Endothelial cell of umbilical vein (primary cell): ENCODE results near the gene KAZN. TPM values are rescaled to one million over a fixed set of nuclear protein-coding genes. Genes with fewer than 3 reads are reported as not detected.

Experiments
- BruUV-seq: library from RNA; stranded (reverse); fragments of 400-500 nt; replicated peaks from 2 replicates; lab custom pipeline; 2021; lab: Mats Ljungman, UMichigan
- CTCF ChIA-PET: fragments of 300-600, 350-600 bp; sonication (Branson Sonifier 250); formaldehyde crosslinking; loops from one replicate; lab custom pipeline; 2021; ENCODE audit warnings: antibody characterized with exemption, inconsistent platforms; lab: Charles Lee
- POLR2A ChIA-PET: fragments of 300-600, 350-600 bp; sonication (Branson Sonifier 250); formaldehyde crosslinking; loops from one replicate; lab custom pipeline; 2021; ENCODE audit warnings: antibody characterized with exemption, inconsistent platforms; lab: Charles Lee
- DNase-seq: peaks from one replicate; pipeline ENCODE4 v3.0.0-alpha.2; 2011; ENCODE audit warnings: low read depth, low spot score
- FAIRE-seq: peaks from 2 replicates; lab custom pipeline; 2011; peaks lifted over from hg19 to GRCh38; lab: Jason Lieb, UNC
- H2AFZ ChIP-seq: 2 replicates; pipeline ENCODE4 v1.6.0; 2012; ENCODE audit warnings: low read depth, low read length, control low read depth, inconsistent platforms
- H3K27ac ChIP-seq: 2 replicates; pipeline ENCODE4 v1.5.1; 2011; ENCODE audit warnings: low read depth, mild to moderate bottlenecking, control low read depth, low read length, moderate library complexity; ENCODE audit not compliant: insufficient read depth
- H3K27me3 ChIP-seq, 2 experiments: 2 replicates each; pipeline versions ENCODE4 v1.6.0 to v1.6.1; 2011; ENCODE audit warnings: low read length in 2 of 2, mixed read lengths in 1 of 2; ENCODE audit not compliant: control insufficient read depth in 2 of 2, insufficient read depth in 2 of 2
- H3K36me3 ChIP-seq, 2 experiments: 2 replicates in 1 of 2; 3 replicates in 1 of 2; pipeline ENCODE4 v1.5.1; 2011; ENCODE audit warnings: low read length in 2 of 2, mild to moderate bottlenecking in 1 of 2, moderate library complexity in 1 of 2; ENCODE audit not compliant: control insufficient read depth in 2 of 2, insufficient read depth in 2 of 2; ENCODE audit errors: extremely low read depth in 1 of 2
- H3K4me1 ChIP-seq: 3 replicates; pipeline ENCODE4 v1.5.1; 2011; ENCODE audit warnings: mild to moderate bottlenecking, low read length; ENCODE audit not compliant: control insufficient read depth, insufficient read depth; ENCODE audit errors: extremely low read depth
- H3K4me2 ChIP-seq: 2 replicates; pipeline ENCODE4 v1.6.1; 2011; ENCODE audit warnings: low read length, control low read depth, mixed read lengths; ENCODE audit not compliant: insufficient read depth
- H3K4me3 ChIP-seq, 3 experiments: fragments of 200-600 bp in 1 of 3; sonication (generic), shearing (Covaris generic) in 1 of 3; replicated peaks in 1 of 3; 2 replicates each; pipeline ENCODE4 v1.5.1; 2011 to 2016; ENCODE audit warnings: control low read depth in 3 of 3, low read length in 3 of 3, mild to moderate bottlenecking in 2 of 3, inconsistent platforms in 1 of 3, low read depth in 1 of 3, moderate library complexity in 1 of 3; ENCODE audit not compliant: insufficient read depth in 1 of 3
- H3K79me2 ChIP-seq: 2 replicates; pipeline ENCODE4 v1.6.0; 2012; ENCODE audit warnings: low read length, inconsistent platforms; ENCODE audit not compliant: control insufficient read depth, insufficient read depth
- H3K9ac ChIP-seq: replicated peaks from 2 replicates; pipeline ENCODE3; 2011; ENCODE audit warnings: low read length, control low read depth; ENCODE audit not compliant: insufficient read depth; ENCODE audit errors: extremely low read depth
- H3K9me1 ChIP-seq: replicated peaks from 3 replicates; pipeline ENCODE4 v1.6.0; 2011; ENCODE audit warnings: mild to moderate bottlenecking, low read length; ENCODE audit not compliant: control insufficient read depth, insufficient read depth; ENCODE audit errors: extremely low read depth
- H3K9me3 ChIP-seq: replicated peaks from 2 replicates; pipeline ENCODE4 v1.5.1; 2012; ENCODE audit warnings: low read length, inconsistent platforms; ENCODE audit not compliant: control insufficient read depth, insufficient read depth
- H4K20me1 ChIP-seq: replicated peaks from 2 replicates; pipeline ENCODE3; 2011; ENCODE audit warnings: mild to moderate bottlenecking, low read length; ENCODE audit not compliant: control insufficient read depth, insufficient read depth; ENCODE audit errors: extremely low read depth
- CTCF ChIP-seq, 2 donors: IDR thresholded peaks; 1 replicate in 1 of 2; 2 replicates in 1 of 2; pipeline ENCODE4 v1.5.1; 2011; ENCODE audit warnings: low read length in 2 of 2, mild to moderate bottlenecking in 2 of 2, moderate library complexity in 2 of 2, control low read depth in 1 of 2, inconsistent platforms in 1 of 2, low read depth in 1 of 2; ENCODE audit not compliant: insufficient read depth in 1 of 2; ENCODE audit errors: extremely low read depth in 1 of 2
- EZH2 ChIP-seq: IDR thresholded peaks from 2 replicates; pipeline ENCODE4 v1.6.1; 2012; ENCODE audit warnings: borderline replicate concordance, low read depth, mild to moderate bottlenecking, moderate library complexity, low read length, inconsistent platforms; ENCODE audit not compliant: severe bottlenecking
- FOS ChIP-seq: IDR thresholded peaks from 2 replicates; pipeline ENCODE4 v1.6.1; 2011; ENCODE audit warnings: mild to moderate bottlenecking, low read length, moderate library complexity, borderline replicate concordance; ENCODE audit not compliant: insufficient read depth
- GATA2 ChIP-seq: IDR thresholded peaks from 2 replicates; pipeline ENCODE4 v1.7.0; 2011; ENCODE audit warnings: low read depth, mild to moderate bottlenecking, moderate library complexity, mixed read lengths, low read length; ENCODE audit not compliant: insufficient read length, insufficient read depth
- JUN ChIP-seq: IDR thresholded peaks from 2 replicates; pipeline ENCODE4 v1.6.1; 2011; ENCODE audit warnings: borderline replicate concordance, low read depth; ENCODE audit not compliant: insufficient read length, insufficient read depth
- MAX ChIP-seq: IDR thresholded peaks from 2 replicates; pipeline ENCODE4 v1.6.1; 2011; ENCODE audit not compliant: insufficient read depth, insufficient read length
- MYC ChIP-seq: IDR thresholded peaks from one replicate; pipeline ENCODE4 v1.6.1; 2011; ENCODE audit warnings: mild to moderate bottlenecking, low read depth, low read length
- POLR2A ChIP-seq: IDR thresholded peaks from 2 replicates; pipeline ENCODE4 v1.6.1; 2012; ENCODE audit warnings: low read depth, mild to moderate bottlenecking, control low read depth, low read length
- POLR2AphosphoS5 ChIP-seq: IDR thresholded peaks from 2 replicates; pipeline ENCODE4 v1.6.1; 2012; ENCODE audit warnings: low read depth, mild to moderate bottlenecking, control low read depth, low read length, moderate library complexity; ENCODE audit not compliant: insufficient read depth
- dilution Hi-C: fragments of 300-500 bp; cut with MboI; formaldehyde crosslinking; loops from one replicate; pipeline ENCODE4 v1.15.0; 2019; ENCODE audit warnings: low sequenced_read_pairs; ENCODE audit not compliant: extremely low pct_ligation_motif_present
- intact Hi-C: fragments of 100-400 bp; cut with micrococcal nuclease; formaldehyde crosslinking; loops from one replicate; pipeline ENCODE4 v1.10.0; 2022
- polyA plus RNA-seq, 4 experiments: library from polyadenylated mRNA; depleted of rRNA in 3 of 4; stranded (reverse) in 3 of 4; unstranded in 1 of 4; fragments of >200 nt; gene quantifications; 2 replicates each; pipeline versions ENCODE4 v1.2.1 to v1.2.3, GENCODE V29; 2011 to 2012; ENCODE audit warnings: missing spikeins in 1 of 4
- total RNA-seq: library from RNA; stranded (reverse); gene quantifications from 2 replicates; pipeline ENCODE4 v1.2.3, GENCODE V29; 2021

The KAZN gene
- total and polyA plus RNA-seq, 2 donors (not counting 3 experiments of a cell fraction or from before 2014, with no cell fraction given) = 1.6 to 5.8 TPM

- peaks cover 2% of the 10 kb centered on the region for H3K9me3 ChIP-seq
- dilution Hi-C loops (no loop called here), intact Hi-C loops (no loop called here)
- POLR2A ChIA-PET = no interaction called here
- no peak overlapping the region for H3K9ac ChIP-seq
- H2AFZ ChIP-seq = no peak overlapping the region
- H3K36me3 ChIP-seq = no peaks in the 10 kb centered on the region
- TF ChIP-seq POLR2A = no peak
- BruUV-seq = no TSS peak
- FAIRE-seq (no peak), DNase-seq (no peak)
- H3K4me1 ChIP-seq = no peaks in the 10 kb centered on the region
- no peak overlapping the region for H3K4me3 ChIP-seq
- H3K27ac ChIP-seq = no peak overlapping the region
- CTCF ChIA-PET = no interaction called here
- H3K79me2 ChIP-seq = no peaks in the 10 kb centered on the region
- no peaks in the 10 kb centered on the region for H3K9me1 ChIP-seq
- H4K20me1 ChIP-seq = no peaks in the 10 kb centered on the region
- no peak overlapping the region for H3K4me2 ChIP-seq
- H3K27me3 ChIP-seq = no peaks in the 10 kb centered on the region
These were observed 6.4 kb upstream of the KAZN start for GRCh38 chr1:14592004-14592631.

GRCh38 chr1:14593302-14593701 lies 5.2 kb upstream of the KAZN start:
- FAIRE-seq = no peak
- no peaks in the 10 kb centered on the region for H3K36me3 ChIP-seq
- DNase-seq = no peak
- no peak overlapping the region for H3K4me2 ChIP-seq
- H3K27ac ChIP-seq = no peak overlapping the region
- BruUV-seq = no TSS peak
- ChIA-PET CTCF (no interaction called here), POLR2A (no interaction called here)
- H2AFZ ChIP-seq = no peak overlapping the region
- no peak overlapping the region for H3K9ac ChIP-seq
- H3K9me1 ChIP-seq = no peaks in the 10 kb centered on the region
- no peaks in the 10 kb centered on the region for H3K4me1 ChIP-seq
- H4K20me1 ChIP-seq = no peaks in the 10 kb centered on the region
- no peak overlapping the region for H3K4me3 ChIP-seq
- no peak for TF ChIP-seq FOS
- no peak for TF ChIP-seq MAX
- TF ChIP-seq GATA2 = no peak
- TF ChIP-seq MYC = no peak
- no peak for TF ChIP-seq POLR2AphosphoS5
- no peak for TF ChIP-seq POLR2A
- no peak for TF ChIP-seq EZH2
- TF ChIP-seq CTCF (IDR thresholded peaks at IDR 0.05; ENCODE audit: extremely low read depth in 1 of 2, insufficient read depth in 1 of 2, low read depth in 1 of 2, low read length in 2 of 2) = no peak
- no peak for TF ChIP-seq JUN
- no peaks in the 10 kb centered on the region for H3K79me2 ChIP-seq
- intact Hi-C loops = no loop called here
- H3K9me3 ChIP-seq = peaks cover 2% of the 10 kb centered on the region
- dilution Hi-C loops = no loop called here
- H3K27me3 ChIP-seq = no peaks in the 10 kb centered on the region
